Kidney (tissue), 14 donors: ENCODE data around the gene APMAP. TPM values are rescaled to one million over a fixed set of nuclear protein-coding genes. Genes with fewer than 3 reads are reported as not detected.

Source experiments
- DNase-seq, 5 donors: peaks; one replicate each; pipeline ENCODE4 v3.0.0-alpha.2; 2013 to 2020
- FAIRE-seq: peaks from 2 replicates; lab custom pipeline; 2012; peaks lifted over from hg19 to GRCh38; lab: Jason Lieb, UNC
- H3K27ac ChIP-seq, 2 donors: one replicate each; pipeline ENCODE4 v1.7.0; 2013; ENCODE audit warnings: low read depth in 2 of 2, low read length in 2 of 2, inconsistent platforms in 1 of 2
- H3K27me3 ChIP-seq: one replicate; pipeline ENCODE4 v1.7.1; 2013; ENCODE audit warnings: low read length, inconsistent platforms; ENCODE audit not compliant: control insufficient read depth, insufficient read depth
- H3K36me3 ChIP-seq, 3 donors: one replicate each; pipeline versions ENCODE4 v1.7.0 to v1.7.1; 2013; ENCODE audit warnings: low read length in 3 of 3, control low read depth in 1 of 3, inconsistent platforms in 1 of 3; ENCODE audit not compliant: insufficient read depth in 3 of 3, control insufficient read depth in 2 of 3
- H3K4me1 ChIP-seq, 3 donors: one replicate each; pipeline versions ENCODE4 v1.7.0 to v1.7.1; 2013; ENCODE audit warnings: low read length in 3 of 3, inconsistent platforms in 1 of 3, low read depth in 1 of 3; ENCODE audit not compliant: control insufficient read depth in 2 of 3, insufficient read depth in 2 of 3
- H3K4me3 ChIP-seq, 3 donors: one replicate each; pipeline versions ENCODE4 v1.7.0 to v1.8.1; 2013; ENCODE audit warnings: low read length in 3 of 3, control low read depth in 1 of 3, inconsistent platforms in 1 of 3
- H3K9ac ChIP-seq, 3 donors: one replicate each; pipeline versions ENCODE4 v1.7.0 to v1.7.1; 2013; ENCODE audit warnings: low read length in 3 of 3, control low read depth in 1 of 3, inconsistent platforms in 1 of 3
- H3K9me3 ChIP-seq, 3 donors: one replicate each; pipeline versions ENCODE4 v1.7.0 to v1.7.1; 2013; ENCODE audit warnings: low read length in 3 of 3, control low read depth in 1 of 3, inconsistent platforms in 1 of 3; ENCODE audit not compliant: control insufficient read depth in 2 of 3, insufficient read depth in 1 of 3
- CTCF ChIP-seq: IDR thresholded peaks from 3 replicates; pipeline ENCODE4 v1.5.1; 2012; ENCODE audit warnings: mild to moderate bottlenecking, moderate library complexity, borderline replicate concordance; ENCODE audit not compliant: insufficient read depth; ENCODE audit errors: extremely low read depth
- intact Hi-C: fragments of 100-400 bp; cut with DNase I; formaldehyde crosslinking; loops from one replicate; pipeline ENCODE4 v1.11.1; 2022
- polyA plus RNA-seq: library from polyadenylated mRNA; stranded (reverse); fragments of 350-450 nt; fragmentation: Illumina TruSeq; extraction: RNeasy Lipid Tissue Mini Kit (QIAGEN cat#74804); gene quantifications from one replicate; pipeline ENCODE4 v1.2.3, GENCODE V29; 2014; ENCODE audit warnings: low read depth, low replicate concordance; ENCODE audit not compliant: insufficient read depth
- total RNA-seq: library from RNA; stranded (reverse); fragmentation: NEBNext Ultra II Directional; extraction: Animal tissue kit (Norgen Biotek cat#: 25700); gene quantifications from one replicate; pipeline ENCODE4 v1.2.1, GENCODE V29; 2021
- donor health status: control.
- donor health status: control.
- donor health status: control.
- donor health status: control.
- donor health status: control.
- donor health status: DM: yes; HTN: yes; CAD: no.
- donor health status: Normal renal cell carcinoma (clear cell type).

The APMAP gene
- total and polyA plus RNA-seq, 2 donors from 2014 or later: 79.7 to 90.9 TPM

GRCh38 chr20:24935140-24935539 lies 57.4 kb downstream of the APMAP start:
- TF ChIP-seq CTCF: no peak

GRCh38 chr20:24934716-24935115 lies 57.8 kb downstream of the APMAP start:
- no peak overlapping the region for H3K4me3 ChIP-seq
- no peak for TF ChIP-seq CTCF
- H3K27ac ChIP-seq: no peak overlapping the region
- H3K9ac ChIP-seq: no peak overlapping the region
- no peak for FAIRE-seq
- peaks cover 0 to 4% (median 0%) of the 10 kb centered on the region in 3 donors for H3K4me1 ChIP-seq
- intact Hi-C loops: no loop called here
- no peaks in the 10 kb centered on the region for H3K9me3 ChIP-seq
- H3K27me3 ChIP-seq: no peaks in the 10 kb centered on the region
- no peaks in the 10 kb centered on the region for H3K36me3 ChIP-seq
- DNase-seq: no peak

More at GRCh38 chr20:24935140-24935539, 57.4 kb downstream of the APMAP start:
- FAIRE-seq (no peak), DNase-seq (peak in 1 of 5 donors; percentile 7)
- H3K27me3 ChIP-seq: no peaks in the 10 kb centered on the region
- H3K4me1 ChIP-seq: peaks cover 0 to 4% (median 0%) of the 10 kb centered on the region in 3 donors
- no peaks in the 10 kb centered on the region for H3K36me3 ChIP-seq
- H3K9me3 ChIP-seq: no peaks in the 10 kb centered on the region
- no peak overlapping the region for H3K27ac ChIP-seq
- no peak overlapping the region for H3K9ac ChIP-seq
- intact Hi-C loops: no loop called here
- H3K4me3 ChIP-seq: no peak overlapping the region

GRCh38 chr20:24934101-24934661 lies 58.4 kb downstream of the APMAP start:
- no peak overlapping the region for H3K9ac ChIP-seq
- H3K27ac ChIP-seq: no peak overlapping the region
- no peaks in the 10 kb centered on the region for H3K27me3 ChIP-seq
- FAIRE-seq (no peak), DNase-seq (no peak)
- H3K4me3 ChIP-seq: no peak overlapping the region
- peaks cover 0 to 4% (median 0%) of the 10 kb centered on the region in 3 donors for H3K4me1 ChIP-seq
- no peaks in the 10 kb centered on the region for H3K36me3 ChIP-seq
- no peak for TF ChIP-seq CTCF
- intact Hi-C loops: no loop called here
- H3K9me3 ChIP-seq: no peaks in the 10 kb centered on the region
